Fibroblast of lung (primary cell): ENCODE measurements around the gene APP.

ENCODE experiments used
- EZH2 ChIP-seq: IDR thresholded peaks from 2 replicates; pipeline ENCODE4 v1.5.1; 2012; ENCODE audit warnings: low read length, control low read depth, mild to moderate bottlenecking; ENCODE audit errors: missing control alignments
- TF ChIP-seq, protein P1 (sequence below), 2 donors: IDR thresholded peaks in 1 of 2; conservative IDR thresholded peaks in 1 of 2; 1 replicate in 1 of 2; 2 replicates in 1 of 2; pipeline ENCODE4 v1.5.1; 2011 to 2012; ENCODE audit warnings: low read length in 2 of 2, control low read depth in 1 of 2, inconsistent platforms in 1 of 2, low read depth in 1 of 2, mild to moderate bottlenecking in 1 of 2

GRCh38 chr21:25980710-25981109 is 189.9 kb downstream of the APP start:
- TF ChIP-seq, protein P1, sequence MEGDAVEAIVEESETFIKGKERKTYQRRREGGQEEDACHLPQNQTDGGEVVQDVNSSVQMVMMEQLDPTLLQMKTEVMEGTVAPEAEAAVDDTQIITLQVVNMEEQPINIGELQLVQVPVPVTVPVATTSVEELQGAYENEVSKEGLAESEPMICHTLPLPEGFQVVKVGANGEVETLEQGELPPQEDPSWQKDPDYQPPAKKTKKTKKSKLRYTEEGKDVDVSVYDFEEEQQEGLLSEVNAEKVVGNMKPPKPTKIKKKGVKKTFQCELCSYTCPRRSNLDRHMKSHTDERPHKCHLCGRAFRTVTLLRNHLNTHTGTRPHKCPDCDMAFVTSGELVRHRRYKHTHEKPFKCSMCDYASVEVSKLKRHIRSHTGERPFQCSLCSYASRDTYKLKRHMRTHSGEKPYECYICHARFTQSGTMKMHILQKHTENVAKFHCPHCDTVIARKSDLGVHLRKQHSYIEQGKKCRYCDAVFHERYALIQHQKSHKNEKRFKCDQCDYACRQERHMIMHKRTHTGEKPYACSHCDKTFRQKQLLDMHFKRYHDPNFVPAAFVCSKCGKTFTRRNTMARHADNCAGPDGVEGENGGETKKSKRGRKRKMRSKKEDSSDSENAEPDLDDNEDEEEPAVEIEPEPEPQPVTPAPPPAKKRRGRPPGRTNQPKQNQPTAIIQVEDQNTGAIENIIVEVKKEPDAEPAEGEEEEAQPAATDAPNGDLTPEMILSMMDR (conservative IDR thresholded peaks at IDR 0.05 in 1 of 2, IDR thresholded peaks at IDR 0.05 in 1 of 2; ENCODE audit: low read depth in 1 of 2, low read length in 2 of 2), result no peak
- no peak for TF ChIP-seq EZH2
